DMS153 (cell line): ENCODE measurements around the gene SPI1.
"Not testable (repeated sequence)": the region's sequence is repeated elsewhere in the genome, so short reads cannot be mapped to it uniquely, and the experiment has no call there.

Experiments used
- DNase-seq: peaks from one replicate; lab custom pipeline; 2025; lab: John Stamatoyannopoulos, UW

The SPI1 gene

DNA sequence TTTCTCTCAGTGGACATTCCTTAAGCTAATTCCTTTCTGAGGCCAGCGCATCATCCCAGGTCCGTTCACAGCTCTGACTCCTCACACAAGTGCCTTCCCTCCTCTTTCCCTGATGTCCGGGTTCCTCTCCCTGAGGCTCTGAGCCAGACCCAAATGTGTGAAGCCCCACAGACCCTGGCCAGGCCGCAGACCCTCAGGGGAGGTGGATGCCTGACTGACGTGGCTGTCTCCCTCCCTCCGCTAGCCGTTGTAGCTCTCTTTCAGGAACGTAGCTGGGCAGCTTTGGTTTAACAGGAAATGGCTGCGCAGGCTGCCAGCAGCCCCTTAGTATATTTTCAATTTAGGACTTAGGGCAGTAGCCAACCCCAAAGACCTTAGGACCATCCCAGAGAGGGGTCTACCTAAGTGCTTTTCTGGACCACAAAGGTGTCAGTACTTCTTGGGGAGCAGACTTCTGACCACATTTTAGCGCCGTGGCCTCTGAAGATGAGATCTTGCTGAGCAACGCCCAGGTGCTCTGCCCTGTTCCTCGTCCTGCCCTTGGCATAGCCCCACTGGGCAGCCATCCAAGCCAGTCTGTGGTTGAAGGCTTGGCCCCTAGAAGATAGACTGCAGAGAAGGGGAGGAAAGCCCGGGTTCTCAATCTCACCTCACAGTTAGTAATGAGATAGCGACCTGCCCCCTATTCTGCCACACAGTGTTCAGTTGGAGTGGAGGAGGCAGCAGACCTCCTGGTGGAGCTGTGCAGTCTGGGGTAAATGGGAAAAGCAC lies 52.9 kb downstream of the SPI1 start:
- DNase-seq = peak; percentile 35

DNA sequence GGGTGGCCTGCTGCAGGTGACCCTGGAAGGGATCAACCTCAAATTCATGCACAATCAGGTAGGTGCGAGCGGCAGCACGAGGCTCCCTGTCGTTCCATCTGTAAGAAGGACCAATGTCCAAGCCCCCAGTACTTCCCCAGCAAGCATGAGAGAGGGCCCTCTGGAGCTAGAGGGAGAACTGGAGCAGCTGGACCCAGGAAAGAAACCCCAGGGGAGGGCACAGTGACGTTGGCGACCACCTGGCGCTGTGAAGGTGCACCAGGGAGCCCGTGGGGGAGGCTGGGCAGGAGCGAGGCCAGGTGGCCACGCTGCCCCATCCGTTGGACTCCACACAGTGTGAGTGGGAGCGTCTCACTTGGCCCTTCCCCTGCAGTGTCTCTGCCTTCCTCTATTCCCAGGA lies 53.8 kb downstream of the SPI1 start:
- no peak for DNase-seq

DNA sequence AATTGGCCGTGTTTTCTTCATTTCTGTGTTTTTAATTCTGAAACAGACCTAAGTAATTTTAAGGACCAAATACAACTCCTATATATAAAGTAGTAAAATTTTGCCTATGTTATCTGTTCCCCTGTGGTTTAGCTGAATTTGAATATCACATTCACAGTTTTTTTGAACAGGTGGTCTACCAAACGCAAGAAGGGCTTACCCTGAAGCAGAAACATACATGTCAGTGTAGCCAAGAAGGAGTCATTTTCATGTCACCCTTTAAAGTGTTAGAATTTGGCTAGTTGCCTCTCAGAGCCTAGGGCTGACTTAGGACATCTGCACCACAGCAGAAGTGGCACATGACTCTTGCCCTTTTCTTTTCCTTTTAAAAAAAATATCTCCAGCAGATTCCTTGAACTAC lies 60.2 kb downstream of the SPI1 start:
- no peak for DNase-seq

DNA sequence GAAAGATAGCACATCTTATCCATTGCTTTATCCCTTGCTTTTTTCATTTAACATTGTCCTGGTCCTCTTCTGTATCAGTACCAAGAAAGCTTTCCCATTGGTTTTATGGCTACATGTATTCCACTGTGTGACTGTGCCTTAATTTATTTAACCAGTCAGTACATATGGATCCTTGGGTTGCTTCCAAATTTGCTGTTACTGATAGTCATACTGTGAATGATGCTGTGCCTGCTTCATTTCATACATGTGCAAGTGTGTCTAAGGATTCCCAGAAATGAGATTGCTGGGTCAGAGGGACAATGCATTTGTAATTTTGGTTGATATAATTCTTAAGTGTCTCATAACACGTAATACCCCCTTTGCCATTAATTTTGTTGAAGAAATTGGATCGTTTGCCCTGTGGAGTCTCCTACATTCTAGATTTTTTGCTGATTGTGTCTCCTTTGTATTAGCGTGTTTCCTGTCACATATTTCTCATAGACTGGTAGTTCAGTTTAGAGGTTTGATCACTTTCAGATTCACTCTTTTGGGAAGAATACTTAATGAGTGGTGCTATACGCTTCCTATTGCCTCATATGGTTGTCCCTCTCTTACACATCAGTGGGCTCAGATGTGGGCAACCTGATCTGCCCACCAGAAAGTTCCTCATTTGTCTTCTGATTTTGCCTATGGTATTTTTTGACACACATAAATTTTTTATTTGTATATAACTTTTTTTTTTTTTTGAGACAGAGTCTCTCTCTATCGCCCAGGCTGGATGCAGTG lies 61.1 kb downstream of the SPI1 start:
- no peak for DNase-seq

- DNase-seq = not testable (repeated sequence)
These were observed 61.8 kb downstream of the SPI1 start for GRCh38 chr11:47316501-47316900.

DNA sequence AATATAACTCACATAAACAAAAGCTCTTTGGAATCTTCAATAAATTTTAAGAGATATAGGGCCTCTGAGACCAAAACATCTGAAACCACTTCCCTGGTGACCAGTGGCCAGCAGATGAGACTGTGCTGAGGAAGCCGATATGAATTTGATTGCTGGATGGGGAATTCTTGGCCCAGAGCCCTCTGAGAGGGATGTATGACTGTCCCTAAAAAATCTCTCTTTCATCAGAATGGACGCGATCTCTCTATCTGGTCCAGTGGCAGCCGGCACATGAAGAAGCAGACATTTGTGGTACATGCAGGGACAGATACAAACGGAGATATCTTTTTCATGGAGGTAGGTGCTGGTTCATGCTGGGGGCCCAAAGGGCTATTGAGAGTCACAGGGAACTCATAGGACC lies 63.4 kb downstream of the SPI1 start:
- no peak for DNase-seq

- DNase-seq = no peak
These were observed 70.1 kb downstream of the SPI1 start for GRCh38 chr11:47308050-47308823.

DNA sequence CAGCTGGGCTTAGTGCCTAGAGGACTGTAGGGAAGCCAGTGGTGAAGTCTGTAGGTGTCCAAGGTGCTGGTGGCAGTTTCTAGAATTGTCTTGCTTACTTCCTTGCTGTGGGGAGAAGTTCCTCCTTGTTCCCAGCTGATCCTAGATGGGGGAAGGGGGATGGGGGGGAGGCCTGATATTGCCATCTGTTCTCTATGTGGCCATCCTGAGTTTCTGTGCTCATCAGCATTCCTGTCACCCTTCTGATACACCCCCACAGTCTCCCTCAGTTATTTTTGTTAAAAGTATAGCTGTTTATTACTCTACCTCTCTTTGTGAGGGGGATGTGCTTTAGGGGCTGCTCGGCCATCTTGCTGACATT lies 71.9 kb downstream of the SPI1 start:
- no peak for DNase-seq

GRCh38 chr11:47305734-47306483 lies 72.4 kb downstream of the SPI1 start:
- no peak for DNase-seq
